Activated B cell treated with CpG ODN at 0.5 μM for 24 hours (primary cell): ENCODE data around the gene THSD4. TPM values are rescaled to one million over a fixed set of nuclear protein-coding genes. Genes with fewer than 3 reads are reported as not detected.
"Not testable (repeated sequence)": the region's sequence is repeated elsewhere in the genome, so short reads cannot be mapped to it uniquely, and the experiment has no call there.

ENCODE experiments used
- ATAC-seq: fragments of 200-7000 bp; cut with Tn5 transposase; one replicate; pipeline ENCODE4 v1.10.0; 2021; ENCODE audit warnings: low read depth, mild to moderate bottlenecking, moderate library complexity
- CTCF ChIA-PET: fragments of 350-600 bp; sonication (Branson Sonifier 250); formaldehyde crosslinking; loops from one replicate; lab custom pipeline; 2021; ENCODE audit warnings: antibody characterized with exemption; lab: Charles Lee
- POLR2A ChIA-PET: fragments of 350-600 bp; sonication (Branson Sonifier 250); formaldehyde crosslinking; loops from one replicate; lab custom pipeline; 2021; ENCODE audit warnings: antibody characterized with exemption; lab: Charles Lee
- DNase-seq: peaks from one replicate; pipeline ENCODE4 v3.0.0; 2022
- H3K27ac Mint-ChIP-seq: one replicate; pipeline ENCODE4 v1.8.0; 2020; ENCODE audit warnings: mixed read lengths
- H3K27me3 Mint-ChIP-seq: one replicate; pipeline ENCODE4 v1.8.0; 2021; ENCODE audit warnings: mixed read lengths
- H3K36me3 Mint-ChIP-seq: one replicate; pipeline ENCODE4 v1.8.0; 2021; ENCODE audit warnings: low read depth, mixed read lengths
- H3K4me1 Mint-ChIP-seq: one replicate; pipeline ENCODE4 v1.8.0; 2021; ENCODE audit warnings: mixed read lengths
- H3K4me3 Mint-ChIP-seq: one replicate; pipeline ENCODE4 v1.8.0; 2020; ENCODE audit warnings: mild to moderate bottlenecking, mixed read lengths
- H3K9me3 Mint-ChIP-seq: one replicate; pipeline ENCODE4 v1.8.0; 2020; ENCODE audit warnings: mixed read lengths
- intact Hi-C: fragments of 100-400 bp; cut with micrococcal nuclease; formaldehyde crosslinking; loops from one replicate; pipeline ENCODE4 v1.15.1; 2024
- total RNA-seq: library from RNA; stranded (reverse); gene quantifications from 2 replicates; pipeline ENCODE4 v1.2.3, GENCODE V29; 2022
- TF ChIP-seq, protein P1 (sequence below): fragments of 200-600 bp; IDR thresholded peaks from one replicate; pipeline ENCODE4 v1.8.0; 2022; ENCODE audit warnings: antibody characterized with exemption, mild to moderate bottlenecking

THSD4 gene
- total RNA-seq, 1 donor from 2014 or later: not detected

DNA sequence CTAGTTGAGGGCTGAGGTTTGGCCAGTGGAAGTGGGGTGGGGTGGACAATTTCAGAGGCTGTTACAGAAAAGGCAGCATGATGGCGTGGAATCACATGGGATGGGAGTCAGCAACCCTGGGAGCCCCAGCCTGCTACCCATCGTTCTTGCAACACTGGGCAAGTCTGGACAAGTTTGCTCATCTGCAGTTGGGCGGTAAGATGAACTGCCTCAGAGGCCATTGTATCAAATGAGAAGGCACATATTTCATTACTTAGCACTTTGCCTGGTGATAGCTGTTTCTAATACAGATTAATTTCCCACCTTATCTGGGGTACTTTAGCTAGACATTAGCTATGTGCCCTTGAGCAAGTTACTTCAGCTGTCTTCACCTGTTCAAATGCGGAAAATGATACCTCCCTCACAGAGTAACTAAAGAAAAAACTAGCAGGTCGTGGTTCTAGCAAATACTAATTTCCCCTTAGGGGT, 248.9 kb downstream of the THSD4 start:
- ATAC-seq (no peak), DNase-seq (no peak)
- H3K27ac Mint-ChIP-seq: no peak overlapping the region
- TF ChIP-seq, protein P1, sequence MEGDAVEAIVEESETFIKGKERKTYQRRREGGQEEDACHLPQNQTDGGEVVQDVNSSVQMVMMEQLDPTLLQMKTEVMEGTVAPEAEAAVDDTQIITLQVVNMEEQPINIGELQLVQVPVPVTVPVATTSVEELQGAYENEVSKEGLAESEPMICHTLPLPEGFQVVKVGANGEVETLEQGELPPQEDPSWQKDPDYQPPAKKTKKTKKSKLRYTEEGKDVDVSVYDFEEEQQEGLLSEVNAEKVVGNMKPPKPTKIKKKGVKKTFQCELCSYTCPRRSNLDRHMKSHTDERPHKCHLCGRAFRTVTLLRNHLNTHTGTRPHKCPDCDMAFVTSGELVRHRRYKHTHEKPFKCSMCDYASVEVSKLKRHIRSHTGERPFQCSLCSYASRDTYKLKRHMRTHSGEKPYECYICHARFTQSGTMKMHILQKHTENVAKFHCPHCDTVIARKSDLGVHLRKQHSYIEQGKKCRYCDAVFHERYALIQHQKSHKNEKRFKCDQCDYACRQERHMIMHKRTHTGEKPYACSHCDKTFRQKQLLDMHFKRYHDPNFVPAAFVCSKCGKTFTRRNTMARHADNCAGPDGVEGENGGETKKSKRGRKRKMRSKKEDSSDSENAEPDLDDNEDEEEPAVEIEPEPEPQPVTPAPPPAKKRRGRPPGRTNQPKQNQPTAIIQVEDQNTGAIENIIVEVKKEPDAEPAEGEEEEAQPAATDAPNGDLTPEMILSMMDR: no peak
- ChIA-PET CTCF (no interaction called here), POLR2A (no interaction called here)
- no peaks in the 10 kb centered on the region for H3K4me1 Mint-ChIP-seq
- no peak overlapping the region for H3K4me3 Mint-ChIP-seq
- no peaks in the 10 kb centered on the region for H3K9me3 Mint-ChIP-seq
- intact Hi-C loops: no loop called here
- H3K36me3 Mint-ChIP-seq: no peaks in the 10 kb centered on the region
- peaks cover 2% of the 10 kb centered on the region for H3K27me3 Mint-ChIP-seq

DNA sequence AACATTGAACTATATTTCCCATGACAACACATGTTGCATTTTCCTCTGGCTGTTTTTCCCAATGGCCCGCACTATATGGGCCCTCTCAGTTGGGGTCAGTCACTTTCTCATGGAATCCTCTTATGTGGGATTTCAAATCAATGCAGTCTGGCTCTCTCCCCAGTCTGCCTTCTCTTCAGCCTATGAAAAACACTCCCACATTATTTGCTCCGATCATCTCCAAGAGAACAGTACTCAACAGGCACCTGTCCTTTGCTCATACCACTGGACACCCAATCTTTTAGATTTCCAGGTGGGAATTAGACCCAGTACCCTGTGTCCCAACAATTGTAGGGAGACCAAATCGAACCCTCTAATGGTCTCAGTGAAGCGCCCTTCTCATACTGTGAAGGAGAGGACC, 251.3 kb downstream of the THSD4 start:
- intact Hi-C loops: no loop called here
- ChIA-PET CTCF (no interaction called here), POLR2A (no interaction called here)
- Mint-ChIP-seq H3K27me3 (peaks cover 2% of the 10 kb centered on the region), H3K36me3 (no peaks in the 10 kb centered on the region), H3K27ac (no peak overlapping the region), H3K9me3 (peaks cover 3% of the 10 kb centered on the region), H3K4me3 (no peak overlapping the region), H3K4me1 (no peaks in the 10 kb centered on the region)
- TF ChIP-seq, protein P1: no peak
- DNase-seq (no peak), ATAC-seq (no peak)

DNA sequence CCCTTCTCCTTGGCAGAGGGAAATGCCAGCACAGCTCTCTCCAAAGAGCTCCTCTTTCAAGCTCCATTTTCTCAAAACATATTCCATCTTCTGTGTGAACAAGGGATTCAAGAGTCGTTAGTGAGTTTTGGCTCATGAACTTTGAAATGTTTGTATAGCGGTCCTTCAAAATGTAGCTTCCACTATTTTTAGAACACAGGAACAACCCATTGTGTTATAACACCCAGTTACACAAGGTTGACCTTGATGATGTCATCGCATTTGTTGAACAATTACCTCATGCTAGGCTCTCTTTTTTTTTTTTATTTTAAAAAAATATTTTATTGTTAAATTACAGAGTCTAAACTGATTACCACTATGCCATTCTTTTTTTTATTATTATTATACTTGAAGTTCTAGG, 251.7 kb downstream of the THSD4 start:
- Mint-ChIP-seq H3K4me3 (no peak overlapping the region), H3K27me3 (peaks cover 2% of the 10 kb centered on the region), H3K27ac (no peak overlapping the region), H3K9me3 (peaks cover 3% of the 10 kb centered on the region), H3K36me3 (no peaks in the 10 kb centered on the region), H3K4me1 (no peaks in the 10 kb centered on the region)
- CTCF ChIA-PET: no interaction called here
- TF ChIP-seq, protein P1: no peak
- intact Hi-C loops: no loop called here
- no peak for ATAC-seq
- no peak for DNase-seq
- POLR2A ChIA-PET: no interaction called here

DNA sequence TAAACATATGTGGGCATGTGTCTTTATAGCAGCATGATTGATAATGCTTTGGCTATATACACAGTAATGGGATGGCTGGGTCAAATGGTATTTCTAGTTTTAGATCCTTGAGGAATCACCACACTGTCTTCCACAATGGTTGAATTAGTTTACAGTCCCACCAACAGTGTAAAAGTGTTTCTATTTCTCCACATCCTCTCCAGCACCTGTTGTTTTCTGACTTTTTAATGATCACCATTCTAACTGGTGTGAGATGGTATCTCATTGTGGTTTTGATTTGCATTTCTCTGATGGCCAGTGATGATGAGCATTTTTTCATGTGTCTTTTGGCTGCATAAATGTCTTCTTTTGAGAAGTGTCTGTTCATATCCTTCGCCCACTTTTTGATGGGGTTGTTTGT, 252.5 kb downstream of the THSD4 start:
- H3K4me3 Mint-ChIP-seq, H3K27me3 Mint-ChIP-seq, ATAC-seq, H3K36me3 Mint-ChIP-seq, DNase-seq, H3K9me3 Mint-ChIP-seq, CTCF ChIA-PET, H3K27ac Mint-ChIP-seq, POLR2A ChIA-PET, H3K4me1 Mint-ChIP-seq, intact Hi-C loops: not testable (repeated sequence)

DNA sequence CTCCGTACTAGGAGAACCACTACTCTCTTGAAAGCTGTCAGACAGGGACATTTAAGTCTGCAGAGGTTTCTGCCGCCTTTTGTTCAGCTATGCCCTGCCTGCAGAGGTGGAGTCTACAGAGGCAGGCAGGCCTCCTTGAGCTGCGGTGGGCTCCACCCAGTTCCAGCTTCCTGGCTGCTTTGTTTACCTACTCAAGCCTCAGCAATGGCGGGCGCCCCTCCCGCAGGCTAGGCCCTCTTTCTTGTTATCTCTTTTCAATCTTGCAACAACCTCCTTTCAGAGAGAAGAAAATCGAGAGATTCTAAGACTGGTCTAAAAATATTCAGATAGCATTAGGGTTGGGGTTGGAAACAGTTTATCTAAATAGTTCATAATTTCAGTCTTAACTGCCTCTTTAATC, 257.5 kb downstream of the THSD4 start:
- H3K27me3 Mint-ChIP-seq, POLR2A ChIA-PET, intact Hi-C loops: not testable (repeated sequence)

DNA sequence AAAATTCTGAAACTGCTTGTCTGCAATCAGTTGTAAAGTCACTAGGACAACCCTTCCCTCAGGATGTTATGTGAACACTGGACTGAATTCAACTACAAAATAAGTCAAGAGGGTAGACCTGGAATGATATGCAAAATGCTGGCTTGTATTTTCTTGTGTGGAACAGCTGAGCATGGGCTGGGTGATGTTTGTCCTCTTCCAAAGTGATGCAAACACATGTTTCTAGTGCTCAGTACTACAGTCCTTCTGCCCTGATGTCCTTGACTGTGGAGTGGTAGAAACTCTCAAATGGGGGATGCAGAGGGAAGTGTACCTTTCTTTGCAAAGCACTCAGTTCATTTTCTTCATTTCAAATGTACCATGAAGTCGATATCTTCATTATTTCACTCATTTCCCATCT, 258.6 kb downstream of the THSD4 start:
- DNase-seq: no peak
- H3K4me3 Mint-ChIP-seq: no peak overlapping the region
- H3K36me3 Mint-ChIP-seq: no peaks in the 10 kb centered on the region
- no peaks in the 10 kb centered on the region for H3K4me1 Mint-ChIP-seq
- ChIA-PET CTCF (no interaction called here), POLR2A (no interaction called here)
- intact Hi-C loops: no loop called here
- TF ChIP-seq, protein P1: no peak
- H3K9me3 Mint-ChIP-seq: peaks cover 3% of the 10 kb centered on the region
- no peak for ATAC-seq
- H3K27me3 Mint-ChIP-seq: peaks cover 10% of the 10 kb centered on the region
- no peak overlapping the region for H3K27ac Mint-ChIP-seq

More for the DNA sequence above, 257.5 kb downstream of the THSD4 start:
- ATAC-seq, H3K4me3 Mint-ChIP-seq, H3K27ac Mint-ChIP-seq, CTCF ChIA-PET, H3K4me1 Mint-ChIP-seq, H3K36me3 Mint-ChIP-seq, DNase-seq, H3K9me3 Mint-ChIP-seq: not testable (repeated sequence)
